Fibroblast of skin of abdomen (primary cell): ENCODE results near the gene CCL21.

ENCODE experiments used
- DNase-seq: peaks from one replicate; pipeline ENCODE4 v3.0.0-alpha.2; 2013

The CCL21 gene

DNA sequence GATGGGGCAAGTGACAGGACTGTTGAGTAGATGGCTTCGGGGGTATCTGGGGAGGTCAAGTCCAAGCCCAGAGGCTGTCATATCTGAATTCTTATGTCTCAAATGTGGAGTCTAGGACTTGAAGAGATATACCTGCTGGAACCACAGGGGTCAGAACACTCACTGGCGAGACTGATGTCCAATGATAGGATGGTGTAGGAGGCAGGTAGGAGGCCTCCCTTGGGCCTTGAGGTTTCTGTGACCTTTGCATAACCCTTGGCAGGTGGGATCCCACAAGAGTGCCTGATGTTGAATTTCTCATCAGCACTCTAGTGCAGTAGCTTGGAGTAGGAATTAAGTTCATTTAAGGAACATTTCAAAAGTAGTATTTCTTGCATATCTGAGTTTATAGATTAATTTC is 2.8 kb downstream of the CCL21 start:
- no peak for DNase-seq

DNA sequence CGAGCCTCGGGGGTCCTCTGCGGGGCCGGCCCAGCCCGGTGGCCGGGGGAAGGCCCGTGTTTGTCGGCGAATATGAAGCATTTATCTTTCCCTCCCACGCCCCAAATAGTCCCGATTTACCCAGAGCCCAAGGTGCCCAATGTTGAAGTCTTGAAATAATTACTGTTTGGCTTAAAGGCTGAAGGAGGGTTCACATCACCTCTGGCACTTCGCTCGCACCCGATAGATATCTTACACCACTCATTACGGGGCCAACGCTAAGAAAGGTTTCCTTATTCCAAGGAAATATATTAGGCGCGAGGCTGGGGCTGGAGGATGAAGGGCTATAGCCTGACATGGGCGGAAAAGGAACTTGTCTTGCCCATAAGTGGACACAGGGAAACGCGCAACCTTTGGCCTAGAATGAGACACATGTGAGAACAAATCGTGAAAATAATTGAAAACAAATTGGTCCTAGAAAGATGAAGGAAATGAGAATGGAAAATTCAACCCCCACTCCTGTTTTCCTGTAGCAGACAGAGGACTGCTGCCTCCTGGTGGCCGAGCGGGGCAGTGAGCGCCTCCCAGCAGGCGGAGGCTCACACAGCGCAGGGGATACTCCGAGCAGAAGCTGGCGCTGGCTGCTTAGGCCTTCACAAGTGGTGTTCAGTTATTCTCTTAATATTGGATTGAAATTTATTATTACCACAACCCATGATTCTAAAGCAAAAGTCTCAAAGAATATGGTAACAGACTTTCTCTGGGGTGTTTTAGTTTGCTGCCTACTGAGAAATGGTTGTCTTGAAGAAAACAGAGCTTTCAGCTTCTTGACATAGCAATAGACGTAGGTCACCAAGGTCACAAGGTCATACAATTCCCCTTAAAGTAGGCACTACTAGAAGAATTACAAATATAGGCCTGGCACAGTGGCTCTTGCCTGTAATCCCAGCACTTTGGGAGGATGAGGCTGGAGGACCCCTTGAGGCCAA is 7.9 kb downstream of the CCL21 start:
- peak; percentile 71 for DNase-seq

DNA sequence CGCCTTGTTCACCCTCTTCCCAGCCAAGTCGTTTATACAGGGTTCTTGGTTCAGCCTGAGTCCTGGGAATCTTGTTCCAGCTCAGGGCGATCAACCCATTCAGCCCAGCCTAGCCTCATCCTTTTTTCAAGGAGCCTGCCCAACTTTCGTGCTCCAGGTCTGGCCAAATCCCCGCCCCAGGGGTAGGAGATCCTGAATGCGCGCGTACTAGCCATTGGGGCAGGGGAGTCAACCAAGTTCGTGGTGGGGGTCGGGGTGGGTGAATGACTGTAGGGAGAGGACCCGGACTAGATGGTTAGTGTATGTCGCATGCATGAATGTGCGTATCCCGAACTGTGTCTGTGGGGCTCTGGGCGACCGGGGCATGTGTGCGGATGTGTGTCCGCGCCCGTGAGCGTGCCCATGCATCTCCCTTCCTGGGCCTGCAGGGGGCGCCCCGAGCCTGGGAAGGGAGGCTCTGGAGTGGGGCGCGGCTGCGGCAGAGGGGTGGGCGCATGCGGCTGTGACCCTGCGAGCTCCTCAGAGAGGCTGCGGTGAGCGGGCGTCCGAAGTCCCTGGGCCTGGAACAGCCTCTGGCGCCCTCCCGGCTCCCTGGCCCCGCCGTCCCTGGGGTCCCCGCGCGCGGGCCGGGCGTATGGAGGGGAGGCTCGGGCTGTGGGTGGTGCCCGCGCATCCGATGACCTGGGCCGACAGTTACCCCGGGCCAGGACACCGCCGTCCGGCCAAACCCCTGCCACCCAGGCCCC is 8.7 kb downstream of the CCL21 start:
- peak; percentile 54 for DNase-seq

DNA sequence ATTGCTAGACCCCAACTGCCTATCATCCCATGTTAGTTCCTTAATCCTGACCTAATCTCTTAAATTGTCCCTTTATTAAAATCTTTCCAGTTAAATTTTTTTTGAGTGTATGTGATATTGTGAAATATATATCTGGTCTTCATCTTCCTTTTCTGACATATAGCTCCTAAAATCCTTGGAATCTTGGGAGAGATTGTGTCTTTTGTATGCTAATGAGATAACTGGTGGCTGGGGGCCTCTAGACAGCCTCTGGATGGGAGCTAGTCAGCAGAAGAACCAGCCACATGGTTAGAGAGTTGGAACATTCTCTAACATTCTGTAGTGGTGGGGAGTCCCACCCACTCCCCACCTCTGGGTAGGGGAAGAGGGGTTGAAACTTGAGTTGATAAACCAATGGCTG is 15.1 kb downstream of the CCL21 start:
- no peak for DNase-seq

DNA sequence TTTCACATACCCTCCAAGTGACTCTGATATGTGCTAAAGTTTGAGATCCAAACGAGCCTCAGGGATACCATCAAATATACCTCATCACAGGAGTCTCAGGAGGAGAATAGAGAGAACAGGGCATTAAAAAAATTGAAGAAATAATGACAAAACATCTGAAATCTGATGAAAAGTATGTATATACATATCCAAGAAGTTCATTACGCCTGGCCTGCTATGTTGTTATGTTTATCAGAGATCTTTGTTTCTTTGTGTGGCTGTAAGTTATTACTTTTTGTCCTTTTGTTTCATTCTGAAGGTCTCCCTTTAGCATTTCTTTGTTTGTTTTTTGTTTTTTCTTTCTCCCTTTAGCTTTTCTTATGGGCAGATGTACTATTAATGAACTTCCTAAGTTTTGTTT is 16.4 kb downstream of the CCL21 start:
- no peak for DNase-seq

DNA sequence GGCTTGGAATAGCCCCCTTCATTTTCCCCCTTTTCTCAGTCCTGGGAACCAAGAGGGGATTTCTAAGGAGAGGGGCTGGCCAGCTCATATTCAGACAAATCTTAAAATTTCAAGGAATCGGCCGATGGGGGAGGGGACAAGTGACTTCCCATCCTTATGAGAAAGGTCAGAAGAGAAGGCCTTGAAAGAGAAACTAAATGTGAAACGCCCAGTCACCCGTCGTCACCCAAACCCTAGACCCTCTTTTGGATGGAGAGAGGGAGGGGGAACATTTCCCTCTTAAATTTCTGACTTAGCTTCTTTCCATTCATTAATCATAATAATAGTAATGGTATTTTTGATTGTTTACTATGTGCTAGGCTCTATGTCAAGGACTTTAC is 18.0 kb downstream of the CCL21 start:
- DNase-seq: no peak

DNA sequence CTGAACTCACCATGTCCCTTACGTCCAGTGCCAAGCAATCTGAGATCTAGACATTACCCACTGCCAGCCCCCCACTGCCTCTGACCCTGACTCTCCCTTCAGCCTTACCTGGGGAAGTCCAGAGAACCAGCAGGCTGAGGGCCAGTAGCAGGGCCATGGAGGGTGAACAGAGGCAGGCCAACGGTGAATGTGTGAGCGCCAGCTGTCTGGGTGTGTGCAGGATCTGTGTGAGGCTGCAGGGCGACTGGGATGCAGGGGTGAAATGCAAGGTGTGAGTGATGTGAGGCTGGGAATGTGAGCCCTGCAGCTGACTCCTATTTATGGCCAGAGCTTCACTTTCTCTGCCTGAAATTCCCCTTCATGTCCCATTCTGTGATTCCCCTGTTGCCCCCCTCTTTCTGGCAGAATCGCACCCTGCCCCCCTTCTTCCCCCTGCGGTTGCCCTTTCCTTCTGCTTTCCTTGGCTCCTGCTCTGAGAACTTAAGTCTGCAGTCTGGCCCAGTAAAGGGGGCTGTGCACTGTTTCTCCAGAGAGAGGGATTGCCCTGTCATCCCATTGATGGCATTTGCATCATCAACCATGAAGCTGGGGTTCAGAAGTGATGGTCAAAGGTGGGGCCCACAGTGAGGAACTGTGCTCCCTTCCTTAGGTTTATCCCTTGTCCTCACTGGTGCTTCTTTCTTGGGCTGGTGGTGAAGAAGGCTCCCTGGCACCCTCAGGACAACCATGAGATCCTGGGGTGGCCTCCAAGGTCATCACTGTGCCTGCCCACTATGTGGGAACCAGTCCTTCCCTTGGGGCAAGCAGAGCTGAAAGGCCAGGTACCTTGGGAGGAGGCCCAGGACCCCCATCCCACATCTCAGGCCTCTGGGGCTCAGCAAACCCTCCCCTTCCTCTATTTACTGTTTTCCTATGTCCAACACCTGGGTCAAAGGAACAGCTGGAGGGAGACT is 18.7 kb downstream of the CCL21 start, which contains the start of gene CCL19:
TSS of gene CCL19 (minus strand) at position 294 of the 953 bp plus-strand sequence. CDS start at position 157, 137 bp downstream.
- DNase-seq: no peak

DNA sequence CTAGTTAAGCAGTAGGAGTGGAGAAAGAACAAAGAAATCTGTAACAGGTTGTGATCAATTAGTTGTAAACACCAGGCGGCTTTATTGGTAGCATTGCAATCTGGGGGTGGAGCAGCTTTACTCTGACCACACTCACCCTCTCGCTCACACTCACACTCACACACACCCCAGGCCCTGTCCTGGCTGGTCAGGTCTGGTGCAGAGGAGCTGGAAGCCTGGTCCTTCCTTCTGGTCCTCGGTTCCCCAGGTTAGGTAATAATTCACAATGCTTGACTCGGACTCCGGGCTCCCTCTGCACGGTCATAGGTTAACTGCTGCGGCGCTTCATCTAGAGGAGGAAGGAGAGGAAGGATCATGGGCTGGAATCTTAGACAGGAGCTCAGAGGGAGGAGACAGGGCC is 20.4 kb downstream of the CCL21 start:
- DNase-seq: no peak

DNA sequence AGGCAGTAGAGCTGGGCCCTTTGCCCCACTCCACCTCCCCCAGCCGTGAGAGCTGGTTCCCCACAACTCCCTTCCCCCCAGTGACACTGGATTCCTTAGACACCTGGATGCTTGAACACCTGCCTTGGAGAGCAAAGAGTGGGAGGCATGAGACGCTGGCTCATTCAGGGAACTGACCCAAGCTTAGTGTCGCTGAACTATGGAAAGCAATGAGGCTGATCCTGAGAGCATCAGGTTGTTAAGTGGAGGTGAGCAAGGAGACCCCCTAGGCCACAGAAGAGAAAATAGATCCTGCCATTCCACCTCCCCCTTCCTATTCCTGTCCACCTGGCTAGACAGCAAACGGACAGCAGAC is 20.8 kb downstream of the CCL21 start:
- DNase-seq: no peak

DNA sequence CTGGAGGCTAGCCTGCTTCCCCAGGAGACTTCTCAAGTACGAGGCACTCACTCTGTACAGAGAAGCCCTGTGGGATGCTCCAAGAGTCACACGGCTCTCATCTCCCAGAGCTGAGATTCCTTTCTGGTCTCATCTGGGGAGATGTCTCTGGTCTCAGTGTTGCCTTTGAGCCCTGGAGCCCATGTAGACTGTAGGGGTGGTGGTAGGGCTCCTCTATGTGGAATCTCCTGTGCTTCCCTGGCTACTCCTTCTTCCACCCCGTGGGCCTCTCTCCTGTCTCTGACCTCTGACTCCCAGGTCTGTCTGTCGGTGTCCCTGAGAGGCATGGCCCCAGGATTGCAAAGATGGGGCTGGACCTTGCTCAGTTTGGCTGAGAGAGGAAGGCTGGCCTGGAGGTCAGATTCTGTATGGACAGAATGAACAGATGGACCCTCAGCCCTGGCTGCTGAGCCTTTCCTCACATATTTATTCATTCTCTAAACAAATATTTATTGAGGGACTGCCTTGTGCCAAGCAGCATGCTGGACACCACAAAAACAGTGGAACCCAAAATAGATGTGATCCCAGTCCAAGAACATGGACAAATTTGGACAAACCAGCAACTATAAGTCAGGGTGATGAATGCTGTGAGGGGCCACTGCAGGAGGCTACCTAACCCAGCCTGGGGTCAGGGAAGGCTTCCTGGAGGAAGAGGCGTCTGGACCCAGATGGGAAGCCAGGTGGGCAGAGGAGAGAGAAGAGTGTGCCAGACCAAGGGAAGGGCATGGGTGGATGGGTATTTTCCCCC is 21.4 kb downstream of the CCL21 start:
- no peak for DNase-seq

DNA sequence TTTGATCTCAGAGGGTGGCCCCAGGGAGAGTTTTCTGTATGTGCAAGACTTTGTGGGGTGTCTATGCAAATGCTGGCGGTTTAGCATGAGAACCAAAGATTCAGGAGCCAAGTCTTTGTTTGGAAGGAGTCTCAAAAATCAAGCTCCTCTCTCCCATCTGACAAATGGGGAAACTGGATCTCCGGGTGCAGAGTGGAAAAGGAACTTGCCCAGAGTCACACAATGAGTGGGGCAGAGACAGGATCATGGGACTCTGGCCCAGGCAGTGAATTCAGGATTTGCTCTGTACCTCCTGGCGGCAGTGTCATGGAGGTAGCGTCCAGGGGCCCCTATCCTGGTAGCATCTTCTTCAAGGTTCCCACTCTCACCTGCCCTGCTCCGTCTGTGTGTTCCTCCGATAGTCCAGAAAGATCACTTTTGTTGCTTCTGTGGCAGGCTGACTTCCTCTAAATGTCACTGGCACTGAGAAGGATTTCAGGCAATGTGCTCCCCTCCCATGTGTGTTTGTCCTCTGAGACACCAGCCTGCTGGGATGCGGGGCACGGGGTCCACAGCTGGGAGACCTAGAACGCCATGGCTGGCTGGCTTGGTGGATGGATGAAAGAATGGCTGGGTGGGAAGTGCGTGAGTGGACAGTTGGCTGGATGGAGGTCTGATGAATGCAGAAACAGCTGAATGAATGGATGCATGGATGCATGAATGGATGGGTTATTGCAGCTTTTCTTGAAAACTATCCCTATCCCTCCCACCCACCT is 22.5 kb downstream of the CCL21 start:
- DNase-seq: no peak

DNA sequence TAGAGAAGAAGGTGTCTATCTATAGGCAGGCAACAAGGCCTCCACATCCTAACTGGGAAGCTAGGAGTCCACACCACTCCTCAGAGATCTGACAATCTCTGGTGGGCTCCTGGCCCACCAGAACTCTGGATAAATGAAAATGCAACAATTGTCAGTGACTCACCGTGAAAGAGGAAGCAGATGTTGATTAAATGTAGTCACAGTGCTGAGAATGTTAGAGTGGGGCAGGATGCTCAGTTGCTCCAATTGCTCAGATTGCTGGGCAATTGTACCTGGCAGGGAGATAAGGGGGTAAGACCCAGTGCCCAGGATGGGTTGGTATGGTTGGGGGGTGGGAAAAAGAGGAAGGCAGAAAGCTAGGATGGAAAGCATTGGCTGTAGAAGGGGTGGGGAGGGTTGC is 23.2 kb downstream of the CCL21 start:
- no peak for DNase-seq

DNA sequence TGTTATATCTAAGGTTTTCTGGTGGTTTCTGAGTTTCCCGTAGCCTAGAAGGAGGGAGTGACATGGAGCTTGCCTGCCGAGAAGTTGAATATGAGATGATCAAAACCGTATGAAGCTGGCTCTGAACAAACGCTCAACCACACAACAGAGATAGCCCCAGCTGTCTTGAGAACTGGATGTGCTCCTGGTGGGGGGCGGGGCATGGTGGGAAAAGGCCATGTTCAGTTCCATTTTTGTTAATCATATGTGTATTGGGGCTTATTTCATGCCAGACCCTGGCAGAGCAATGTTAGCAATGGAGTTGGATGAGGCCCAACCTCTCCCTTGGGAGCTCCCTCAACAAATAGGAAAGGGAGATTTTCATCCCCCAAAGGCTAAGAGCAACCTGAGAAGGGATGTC is 23.7 kb downstream of the CCL21 start:
- peak; percentile 38 for DNase-seq

DNA sequence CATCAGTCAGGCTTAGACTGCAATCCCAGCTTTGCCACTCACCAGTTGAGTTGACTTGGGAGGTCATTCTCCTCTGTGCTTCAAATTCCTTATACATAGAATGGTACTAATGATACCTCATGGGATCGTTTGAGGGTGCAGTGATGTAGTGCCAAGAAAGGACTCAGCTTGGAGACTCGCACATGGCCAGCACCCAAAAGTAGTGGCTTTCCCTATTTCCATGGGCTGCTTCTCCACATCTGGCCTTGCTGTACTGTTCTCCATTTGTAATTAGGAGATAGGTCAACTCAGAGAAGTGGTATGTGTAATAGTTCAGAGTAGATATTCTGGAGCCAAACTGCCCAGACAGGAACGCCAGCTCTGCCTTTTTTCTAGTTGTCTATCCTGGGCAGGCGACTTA is 24.3 kb downstream of the CCL21 start:
- DNase-seq: no peak

DNA sequence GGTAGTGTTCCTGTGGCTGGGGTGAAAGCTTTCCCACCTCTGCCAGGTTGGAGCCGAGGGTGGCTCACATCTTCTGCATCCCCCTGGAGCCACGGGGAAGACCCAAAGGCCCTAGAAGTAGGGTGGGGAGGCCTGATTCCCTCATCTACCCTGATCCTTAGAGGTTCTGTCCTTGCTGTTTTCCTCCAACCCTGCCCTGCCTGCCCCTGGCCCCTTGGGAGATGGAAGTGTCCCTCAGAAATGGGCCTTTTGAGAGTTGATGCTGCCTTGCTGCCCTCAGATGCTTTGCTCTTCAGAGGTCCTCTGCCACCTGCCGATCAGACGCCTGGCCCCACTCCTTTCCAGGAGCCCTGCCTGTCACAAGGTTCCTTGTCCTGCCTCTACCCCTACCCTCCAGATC is 25.1 kb downstream of the CCL21 start:
- DNase-seq: no peak

DNA sequence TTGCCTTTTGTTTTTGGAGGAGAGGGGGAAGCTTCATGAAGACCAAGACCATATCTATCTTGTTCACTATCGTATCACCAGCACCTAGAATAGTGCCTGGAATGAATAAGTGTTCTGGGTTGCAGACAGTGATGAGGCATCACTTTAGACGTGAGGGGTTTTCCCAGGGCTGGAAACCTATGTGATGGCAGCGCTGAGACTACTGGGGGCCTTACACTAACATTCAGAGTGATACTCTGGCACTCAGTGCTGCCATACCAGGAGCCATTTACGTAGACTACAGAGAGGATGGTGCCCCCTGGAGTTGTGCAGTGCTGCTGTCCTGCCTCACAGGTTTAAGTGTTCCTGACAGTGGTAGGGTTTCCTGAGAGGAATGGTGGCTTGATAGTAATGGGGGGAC is 25.8 kb downstream of the CCL21 start:
- no peak for DNase-seq

DNA sequence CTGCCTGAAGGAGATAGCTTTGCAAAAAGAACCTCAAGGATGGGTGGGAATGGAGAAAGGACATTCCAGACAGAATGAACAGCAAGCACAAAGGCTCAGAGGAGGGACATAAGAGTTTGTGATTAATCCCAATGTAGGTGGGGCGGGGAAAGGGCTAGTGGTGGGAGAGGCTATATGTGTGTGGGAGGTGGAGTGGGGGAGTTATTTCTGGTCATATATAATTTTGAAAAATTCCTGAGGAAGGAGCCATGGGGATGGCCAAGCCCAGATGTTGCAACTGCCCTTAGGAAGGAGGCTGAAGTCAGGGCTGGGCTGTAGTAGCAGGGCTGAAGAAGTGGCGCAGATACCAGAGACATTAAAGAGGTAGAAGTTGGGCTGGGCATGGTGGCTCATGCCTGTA is 34.1 kb downstream of the CCL21 start:
- DNase-seq: no peak

DNA sequence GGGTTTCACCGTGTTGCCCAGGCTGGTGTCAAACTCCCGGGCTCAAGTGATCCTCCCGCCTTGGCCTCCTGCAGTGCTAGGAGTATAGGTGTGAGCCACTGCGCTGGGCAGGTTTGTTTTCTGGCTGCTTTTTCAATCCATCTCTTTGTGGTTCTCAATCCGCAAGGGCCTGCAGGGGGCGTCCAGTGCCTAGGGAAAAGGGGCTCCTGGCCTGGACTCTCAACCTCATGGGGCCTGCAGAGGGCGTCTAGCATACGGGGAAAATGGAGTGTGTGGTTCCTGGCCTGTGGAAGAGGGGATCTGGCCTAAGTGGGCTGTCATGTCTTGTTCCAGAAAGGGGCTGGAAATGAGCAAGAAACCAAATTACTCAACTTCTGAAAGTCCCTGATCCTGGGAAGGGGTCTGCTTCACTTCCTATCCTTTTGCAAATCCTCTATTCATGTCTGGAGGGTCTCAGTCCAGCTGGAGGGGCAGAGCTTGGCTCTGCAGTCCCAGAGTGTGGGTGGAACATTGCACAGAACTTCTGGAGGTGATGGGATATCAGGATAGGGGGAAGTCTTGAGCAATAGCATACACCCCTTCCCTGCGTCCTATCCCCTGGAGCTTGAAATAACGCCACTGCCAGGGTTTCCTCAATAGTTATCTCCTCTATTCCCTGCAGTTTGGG is 34.8 kb downstream of the CCL21 start:
- peak; percentile 68 for DNase-seq

DNA sequence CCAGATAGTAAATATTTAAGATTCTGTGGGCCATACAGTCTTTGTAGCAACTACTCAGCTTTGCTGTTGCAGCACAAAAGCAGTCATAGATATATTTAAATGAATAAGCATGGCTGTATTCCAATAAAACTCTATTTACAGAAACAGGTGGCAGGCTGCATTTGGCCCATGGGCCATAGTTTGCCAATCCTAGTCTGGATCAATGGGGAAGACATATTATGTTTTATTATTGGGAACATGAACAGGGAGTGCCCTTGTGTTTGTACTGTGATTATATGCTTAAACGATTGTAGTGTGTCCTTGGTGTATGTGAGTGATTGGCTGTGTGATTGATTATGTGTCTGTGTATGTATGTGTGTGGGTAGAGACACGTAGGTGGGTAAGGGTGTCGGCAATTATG is 35.5 kb downstream of the CCL21 start:
- DNase-seq: no peak

DNA sequence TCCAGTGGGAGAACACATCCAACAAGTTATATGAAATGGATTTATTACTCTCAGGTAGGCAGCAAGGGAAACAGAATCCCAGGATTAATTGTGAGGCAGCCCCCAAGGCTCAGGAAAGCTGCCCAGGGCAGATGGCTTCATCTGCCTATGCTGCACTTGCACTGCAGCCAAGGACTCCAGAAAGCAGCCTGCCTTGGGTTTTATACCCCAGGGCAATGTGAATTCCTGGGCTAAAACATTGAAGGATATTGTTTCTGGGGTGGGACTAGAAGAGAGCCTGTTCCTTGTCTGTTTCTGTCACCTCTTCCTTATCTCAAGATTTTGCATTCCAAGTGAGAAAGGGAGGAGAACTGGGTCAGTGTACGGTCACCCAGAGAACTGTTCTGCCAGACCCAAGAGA is 38.6 kb downstream of the CCL21 start:
- DNase-seq: no peak
